DMS53 (cell line): ENCODE data around the gene MYH14.
A peak's percentile ranks its signal among the peaks of the same experiment; 100 is the strongest.
"Not testable (repeated sequence)": the region's sequence is repeated elsewhere in the genome, so short reads cannot be mapped to it uniquely, and the experiment has no call there.

Source experiments
- DNase-seq: peaks from one replicate; lab custom pipeline; 2025; lab: John Stamatoyannopoulos, UW

The MYH14 gene

DNA sequence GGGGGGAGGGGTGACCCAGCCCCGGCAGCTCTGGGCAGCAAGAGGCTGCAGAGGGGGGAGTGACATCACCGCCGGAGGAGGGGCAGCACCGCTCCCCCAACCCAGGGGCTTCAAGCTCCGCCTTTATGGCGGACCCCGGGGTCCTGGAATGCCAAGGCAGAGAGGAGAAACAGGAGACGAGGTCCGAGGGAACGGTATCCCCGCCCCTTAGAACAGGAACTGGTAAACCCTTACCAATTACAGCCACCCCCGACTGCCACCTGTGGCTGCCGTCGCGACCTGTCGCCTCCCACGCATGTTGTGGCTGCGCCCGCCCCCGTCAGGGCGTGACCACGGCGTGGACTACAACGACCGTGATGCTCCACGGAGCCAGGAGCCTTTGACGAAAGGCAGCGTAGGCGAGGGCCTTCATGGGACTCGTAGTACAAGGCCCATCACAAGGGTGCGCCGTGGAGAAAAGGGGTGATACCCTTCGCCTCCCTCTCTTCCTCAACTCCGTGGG lies 129.9 kb downstream of the MYH14 start:
- DNase-seq, result peak; percentile 98

DNA sequence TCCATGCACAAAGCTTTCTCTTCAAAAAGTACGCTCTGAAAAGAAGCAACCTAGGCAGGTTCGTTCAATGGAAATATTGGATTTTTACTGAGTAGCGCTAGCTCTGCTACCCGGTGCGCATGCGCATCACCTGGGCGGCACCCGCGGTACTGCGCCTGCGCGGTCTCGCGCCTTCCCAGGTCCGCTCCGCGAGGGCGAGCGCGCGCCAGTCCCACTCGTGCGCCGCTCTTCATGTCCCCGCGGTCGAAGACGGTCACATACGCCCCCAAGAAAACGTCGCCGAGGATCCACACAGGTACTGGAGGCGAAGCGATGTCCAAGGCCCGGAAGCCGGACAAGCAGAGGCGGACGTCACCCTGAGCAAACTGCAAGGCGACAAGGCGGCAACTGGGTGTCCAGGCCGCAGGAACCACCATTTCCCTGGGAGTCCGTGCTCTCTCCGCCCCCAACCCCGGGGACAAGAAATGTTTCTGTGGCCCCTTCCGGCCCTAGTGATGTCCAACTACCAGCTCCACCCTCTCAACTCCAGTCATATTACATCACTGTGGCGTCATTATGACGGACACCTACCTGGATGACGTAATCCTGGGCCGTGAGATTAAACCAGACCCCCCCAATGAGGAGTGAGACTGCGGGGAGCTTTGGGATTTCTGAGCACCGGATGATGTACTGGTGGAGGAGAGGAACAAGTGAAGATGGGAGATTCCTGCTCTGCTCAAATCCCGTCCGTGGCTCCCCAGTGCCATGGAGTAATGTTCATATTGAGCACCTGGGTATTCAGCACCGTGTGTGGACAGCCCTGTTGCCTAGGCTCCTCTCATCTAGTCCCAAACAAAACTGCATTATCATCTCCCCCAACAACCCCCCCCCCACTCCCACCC lies 130.6 kb downstream of the MYH14 start:
- peak; percentile 86 for DNase-seq

DNA sequence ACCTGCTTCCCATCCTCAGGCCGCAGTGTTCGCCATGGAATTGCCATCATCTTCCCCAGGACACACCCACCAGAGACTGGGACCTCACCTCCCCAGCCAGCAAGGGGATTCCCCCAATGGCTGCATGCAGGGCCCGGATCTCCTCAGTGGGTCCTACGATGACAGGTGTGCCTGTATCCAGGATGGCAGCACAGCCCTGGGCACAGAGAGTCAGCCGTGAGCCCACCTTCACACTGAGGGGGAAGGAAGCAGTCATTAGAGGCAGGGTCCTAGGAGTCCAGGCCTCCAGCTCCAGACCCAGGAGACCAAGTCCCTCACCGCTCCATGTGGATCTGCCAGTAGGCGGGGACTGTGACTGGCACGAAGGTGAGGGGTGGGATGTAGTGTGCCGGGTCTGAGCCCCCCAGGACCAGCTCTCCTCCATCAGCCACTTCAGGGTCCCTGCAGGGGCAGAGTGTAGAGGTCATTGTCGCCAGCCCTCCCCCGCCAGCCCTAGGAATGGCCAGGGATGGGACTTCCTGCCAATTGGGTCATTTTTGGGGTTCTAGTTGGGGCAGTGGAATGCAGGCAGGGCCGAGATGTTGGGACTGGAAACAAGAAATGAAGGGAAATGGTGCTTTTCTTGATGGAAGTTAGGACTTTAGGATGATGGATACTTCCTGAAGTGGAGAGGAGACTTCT lies 131.5 kb downstream of the MYH14 start:
- no peak for DNase-seq

DNA sequence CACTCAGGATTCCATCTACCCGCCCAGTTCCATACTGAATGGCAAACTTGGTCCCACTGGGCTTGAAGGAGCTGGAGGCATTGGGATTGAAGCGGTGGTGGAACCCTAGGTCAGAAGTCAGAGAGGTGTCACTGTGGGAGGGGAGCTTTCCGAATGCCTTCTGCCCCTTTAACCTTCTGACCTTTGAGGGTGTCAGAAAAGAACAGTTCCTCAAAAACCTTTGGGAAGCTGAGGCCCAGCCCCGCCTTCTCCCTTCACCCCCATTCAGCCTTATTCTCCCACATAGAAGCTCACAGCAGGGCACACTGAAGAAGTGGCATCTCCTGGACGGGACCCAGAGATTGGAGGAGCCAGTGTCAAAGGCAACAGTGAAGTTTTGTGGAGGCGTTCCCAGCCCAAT lies 133.6 kb downstream of the MYH14 start:
- not testable (repeated sequence) for DNase-seq

DNA sequence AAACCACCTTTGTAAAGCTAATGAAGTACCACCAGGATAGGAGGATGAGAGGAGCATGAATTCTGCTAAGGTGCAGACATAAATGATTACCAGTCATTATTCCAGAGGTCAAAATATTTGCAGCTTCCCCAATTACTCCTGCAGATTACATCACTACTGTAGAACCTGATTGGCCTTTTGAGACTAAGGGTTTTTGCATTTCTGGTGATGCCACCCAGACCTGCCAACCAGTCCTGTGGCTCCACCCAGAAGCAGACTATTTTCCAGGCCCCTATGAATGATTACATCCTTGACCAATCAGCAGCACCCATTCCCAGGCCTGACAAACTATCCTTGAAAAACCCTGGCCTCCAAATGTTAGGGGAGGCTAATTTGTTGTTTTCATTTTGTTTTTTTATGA lies 136.9 kb downstream of the MYH14 start:
- no peak for DNase-seq

DNA sequence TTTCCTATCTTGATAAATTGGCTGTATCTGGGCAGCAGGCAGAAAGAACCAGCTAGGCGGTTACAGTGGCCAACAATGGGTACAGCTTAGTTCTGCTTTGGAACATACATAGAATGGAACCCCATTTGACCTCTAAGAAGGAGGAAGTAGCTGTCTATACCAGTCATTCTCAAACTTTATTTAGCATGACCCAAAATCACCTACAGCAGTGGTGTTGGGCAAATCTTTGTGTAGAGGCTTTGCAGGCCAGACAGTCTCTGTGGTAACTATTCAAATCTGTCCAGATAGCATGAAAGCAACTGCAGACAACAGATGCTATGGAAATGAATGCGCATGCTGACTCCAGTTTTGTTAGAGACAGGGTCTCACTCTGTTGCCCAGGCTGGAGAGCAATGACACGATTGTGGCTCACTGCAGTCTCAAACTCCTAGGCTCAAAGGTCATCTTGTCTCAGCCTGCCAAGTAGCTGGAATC lies 137.7 kb downstream of the MYH14 start:
- DNase-seq, result no peak

DNA sequence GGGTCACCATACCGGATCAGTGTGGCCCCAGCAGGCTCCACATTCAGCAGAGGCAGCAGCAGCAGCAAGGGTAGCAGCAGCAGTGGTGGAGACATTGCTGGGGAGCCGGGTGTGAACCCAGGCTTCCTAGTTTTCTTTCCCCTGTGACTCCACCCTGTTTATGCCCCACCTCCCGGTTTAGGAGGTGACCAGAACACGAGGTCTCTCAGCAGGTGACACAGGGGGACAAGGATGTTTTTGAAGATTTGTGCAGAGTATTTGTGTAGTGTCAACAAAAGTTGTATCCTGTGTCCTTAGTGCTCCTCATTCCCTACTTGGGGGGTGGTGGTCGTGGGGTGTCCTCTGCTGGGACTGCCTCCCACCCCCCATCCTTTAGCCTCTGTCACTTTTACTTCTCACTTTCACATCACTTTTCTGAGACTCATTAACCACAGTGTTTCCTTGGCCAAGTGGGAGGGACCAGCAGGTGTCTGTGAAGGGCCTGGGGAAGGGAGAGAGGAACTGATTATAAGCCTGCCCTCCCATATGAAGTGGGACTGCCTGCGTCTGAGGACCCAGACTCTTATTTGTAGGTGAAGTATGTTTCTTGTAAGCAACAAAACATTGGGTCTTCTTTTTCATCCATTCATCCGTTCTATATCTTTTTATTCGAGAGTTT lies 141.4 kb downstream of the MYH14 start:
- no peak for DNase-seq

DNA sequence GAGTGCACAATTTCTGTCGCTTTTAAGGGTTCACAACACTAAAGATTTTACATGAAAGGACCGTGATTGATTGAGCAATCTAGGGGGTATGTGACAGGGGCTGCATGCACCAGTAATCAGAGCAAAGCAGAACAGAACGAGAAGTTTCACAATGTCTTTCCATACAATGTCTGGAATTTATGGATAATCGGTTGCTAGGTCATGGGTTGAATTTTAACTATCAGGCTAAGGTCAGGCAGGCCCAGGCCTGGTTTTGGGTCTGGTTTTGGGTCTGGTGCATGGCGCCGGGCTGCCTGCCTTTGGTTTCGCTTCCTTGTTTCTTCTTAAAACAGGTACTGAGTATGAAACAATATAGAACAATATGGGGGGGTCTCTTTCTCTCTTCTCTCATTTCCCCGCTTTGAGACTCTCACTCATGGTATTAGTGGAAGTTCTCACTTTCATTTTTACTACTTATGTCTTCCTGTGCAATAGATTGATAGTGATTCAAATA lies 143.7 kb downstream of the MYH14 start:
- not testable (repeated sequence) for DNase-seq

DNA sequence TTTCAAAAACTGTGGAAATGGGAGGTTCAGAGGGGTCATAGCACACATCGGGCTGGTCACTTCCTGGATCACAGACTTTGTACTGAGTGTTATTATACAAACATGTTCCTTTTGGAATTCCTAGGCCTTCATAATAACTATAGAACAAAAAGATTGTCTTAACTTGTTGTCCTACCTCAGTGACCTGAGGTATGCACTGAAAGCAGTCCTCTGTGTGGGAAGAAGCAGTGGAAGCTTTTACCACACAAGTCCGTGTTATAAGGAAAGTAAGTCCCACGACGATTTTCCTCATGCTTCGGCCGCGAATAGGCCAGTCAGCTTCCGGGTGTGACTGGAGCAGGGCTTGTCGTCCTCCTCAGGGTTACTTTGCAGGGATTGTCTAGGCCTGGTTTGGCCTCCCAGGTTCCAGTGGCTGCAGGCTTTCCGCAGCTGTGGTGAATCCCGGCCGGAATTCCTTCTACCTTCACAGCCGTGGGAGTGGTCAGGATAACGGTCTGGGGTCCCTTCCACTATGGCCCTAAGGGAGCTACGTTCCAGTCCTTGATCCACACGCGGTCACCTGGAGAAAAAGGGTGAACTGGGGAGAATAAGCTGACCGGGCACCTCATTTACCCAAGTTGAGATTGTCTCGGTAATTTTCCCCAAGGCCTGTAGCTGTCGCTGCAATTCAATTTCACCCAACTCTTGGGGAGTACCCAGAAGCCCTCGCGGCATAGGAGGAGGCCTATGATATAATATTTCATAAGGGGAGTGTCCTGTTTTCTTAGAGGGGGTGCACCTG lies 146.0 kb downstream of the MYH14 start:
- DNase-seq, result no peak

DNA sequence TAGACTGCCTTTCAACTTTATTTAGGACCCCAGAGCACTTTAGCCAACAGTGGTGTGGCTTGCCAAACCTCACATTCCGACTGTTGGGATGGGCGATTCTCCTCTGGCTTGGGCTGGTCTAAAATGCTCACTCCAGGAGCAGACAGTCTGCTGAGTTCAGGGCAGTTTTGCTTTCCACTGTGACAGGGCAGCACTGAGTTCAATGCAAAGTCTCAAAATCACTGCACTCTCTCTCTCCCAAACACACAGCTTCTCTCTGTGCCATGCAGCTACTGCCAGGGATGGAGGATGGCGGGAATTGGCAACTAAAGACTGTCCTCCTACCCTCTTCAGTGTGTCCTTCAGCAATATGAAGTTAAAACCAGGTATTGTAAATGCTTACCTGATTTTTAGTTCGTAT lies 148.8 kb downstream of the MYH14 start:
- DNase-seq, result no peak

DNA sequence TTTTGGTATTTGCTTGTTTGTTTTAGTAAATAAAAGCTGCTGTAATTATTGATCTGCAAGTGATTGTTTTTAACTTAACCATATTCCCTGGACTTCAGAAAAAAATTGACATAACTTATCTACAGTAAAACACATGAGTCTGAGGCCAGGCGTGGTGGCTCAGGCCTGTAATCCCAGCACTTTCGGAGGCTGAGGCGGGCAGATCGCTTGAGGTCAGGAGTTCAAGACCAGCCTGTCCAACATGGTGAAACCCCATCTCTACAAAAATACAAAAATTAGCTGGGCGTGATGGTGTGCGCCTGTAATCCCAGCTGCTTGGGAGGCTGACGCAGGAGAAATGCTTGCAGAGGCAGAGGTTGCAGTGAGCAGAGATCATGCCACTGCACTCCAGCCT lies 150.1 kb downstream of the MYH14 start:
- not testable (repeated sequence) for DNase-seq

DNA sequence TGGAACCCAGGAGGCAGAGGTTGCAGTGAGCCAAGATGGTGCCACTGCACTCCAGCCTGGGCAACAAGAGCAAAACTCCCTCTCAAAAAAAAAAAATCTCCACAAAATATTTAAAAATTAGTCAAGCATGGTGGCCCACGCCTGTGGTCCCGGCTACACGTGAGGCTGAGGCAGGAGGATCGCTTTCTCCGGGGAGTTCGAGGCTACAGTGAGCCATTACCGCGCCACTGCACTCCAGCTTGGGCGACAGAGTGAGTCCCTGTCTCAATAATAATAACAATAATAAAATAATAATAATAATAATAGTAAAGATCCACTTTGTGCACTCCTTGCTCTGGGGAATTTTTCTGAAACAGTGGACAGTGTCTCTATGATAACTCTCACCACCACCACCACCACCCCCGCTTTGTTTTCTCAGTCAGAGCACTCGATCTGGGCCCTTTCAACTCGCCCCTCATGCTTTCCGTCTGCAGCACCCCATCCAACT lies 153.3 kb downstream of the MYH14 start:
- DNase-seq, result no peak

DNA sequence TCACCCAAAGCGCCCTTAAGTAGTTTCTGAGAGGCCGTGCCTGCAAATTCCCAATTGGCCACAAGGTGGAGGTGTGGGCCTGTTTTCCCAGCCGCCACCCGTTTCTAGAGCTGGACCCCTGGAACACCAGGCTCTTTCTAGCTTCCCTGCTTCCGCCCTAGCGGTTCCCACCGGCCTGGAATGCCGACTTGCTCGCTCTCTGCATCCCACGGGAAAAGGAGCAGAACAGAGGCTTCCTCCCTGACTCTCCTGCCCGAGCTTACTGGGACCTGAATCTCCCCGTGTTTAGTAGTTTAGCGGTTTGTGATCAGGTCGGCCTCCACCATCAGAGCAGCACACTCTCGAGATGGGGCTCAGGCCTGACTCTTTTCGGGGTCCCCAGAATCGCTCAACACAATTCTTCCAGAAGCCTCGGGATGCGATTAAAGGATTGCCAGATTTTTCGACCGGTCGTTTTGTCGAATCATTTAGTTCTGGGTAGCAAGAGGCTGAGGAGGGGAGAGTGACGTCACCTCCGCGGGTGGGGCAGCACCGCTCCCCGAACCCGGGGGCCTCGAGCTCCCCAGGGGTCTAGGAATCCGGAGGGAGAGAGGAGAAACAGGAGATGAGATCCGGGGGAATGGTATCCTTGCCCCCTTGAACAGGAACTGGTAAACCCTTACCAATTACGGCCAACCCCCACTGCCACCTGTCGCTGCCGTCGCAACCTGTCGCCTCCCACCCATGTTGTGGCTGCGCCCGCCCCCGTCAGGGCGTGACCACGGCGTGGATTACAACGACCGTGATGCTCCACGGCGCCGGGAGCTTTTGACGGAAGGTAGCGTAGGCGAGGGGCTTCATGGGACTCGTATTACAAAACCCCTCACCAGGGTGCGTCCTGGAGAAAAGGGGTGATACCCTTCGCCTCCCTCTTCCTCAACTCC lies 154.0 kb downstream of the MYH14 start:
- DNase-seq, result peak; percentile 76

DNA sequence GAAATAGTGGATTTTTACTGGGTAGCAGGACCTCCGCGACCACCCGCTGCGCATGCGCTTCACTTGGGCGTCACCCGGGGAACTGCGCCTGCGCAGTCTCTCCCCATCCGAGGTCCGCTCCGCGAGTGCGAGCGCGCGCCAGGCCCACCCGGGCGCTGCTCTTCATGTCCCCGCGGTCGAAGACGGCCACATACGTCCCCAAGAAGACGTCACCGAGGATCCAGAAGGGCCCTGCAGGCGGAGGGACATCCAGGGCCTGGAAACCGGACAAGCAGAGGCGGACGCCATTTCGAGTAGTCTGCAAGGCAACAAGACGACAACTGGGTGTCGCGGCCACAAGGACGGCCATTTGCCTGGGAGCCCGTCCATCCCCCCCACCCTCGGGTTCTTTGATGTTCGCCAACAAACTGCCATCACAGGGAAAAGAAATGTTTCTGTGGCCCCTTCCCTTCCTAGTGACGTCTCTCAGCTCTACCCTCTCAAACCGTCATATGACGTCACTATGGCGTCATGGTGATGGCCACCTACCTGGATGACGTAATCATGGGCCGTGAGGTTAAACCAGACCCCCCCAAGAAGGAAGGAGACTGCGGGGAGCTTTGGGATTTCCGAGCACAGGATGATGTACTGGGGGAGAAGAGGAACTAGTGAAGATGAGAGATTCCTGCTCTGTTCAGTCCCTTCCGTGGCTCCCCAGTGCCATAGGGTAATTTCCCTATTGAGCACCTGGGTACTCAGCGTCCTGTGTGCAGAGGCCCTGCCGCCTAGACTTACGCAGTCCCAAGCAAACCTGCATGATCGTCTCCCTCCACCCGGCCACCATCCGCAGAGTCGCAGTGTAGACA lies 155.3 kb downstream of the MYH14 start:
- no peak for DNase-seq

DNA sequence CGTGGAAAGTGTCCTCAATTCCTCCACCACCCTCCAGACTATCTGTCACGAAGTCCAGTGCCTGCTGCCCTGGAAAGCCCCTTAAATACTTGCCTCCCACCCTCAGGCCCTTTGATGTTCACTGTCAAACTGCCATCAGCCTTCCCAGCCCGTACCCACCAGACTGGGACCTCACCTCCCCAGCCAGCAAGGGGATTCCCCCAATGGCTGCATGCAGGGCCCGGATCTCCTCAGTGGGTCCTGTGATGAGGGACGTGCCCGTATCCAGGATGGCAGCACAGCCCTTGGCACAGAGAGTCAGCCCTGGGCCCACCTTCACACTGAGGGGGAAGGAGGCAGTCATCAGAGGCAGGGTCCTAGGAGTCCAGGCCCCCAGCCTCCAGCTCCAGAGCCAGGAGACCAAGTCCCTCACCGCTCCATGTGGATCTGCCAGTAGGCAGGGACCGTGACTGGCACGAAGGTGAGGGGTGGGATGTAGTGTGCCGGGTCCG lies 156.0 kb downstream of the MYH14 start:
- DNase-seq, result no peak
